Sigmoid colon (tissue), 7 donors: ENCODE measurements around the gene CRYGN. TPM values are rescaled to one million over a fixed set of nuclear protein-coding genes. Genes with fewer than 3 reads are reported as not detected.

Experiments used
- DNase-seq: peaks from one replicate; pipeline ENCODE4 v3.0.0-alpha.2; 2019
- H3K27ac ChIP-seq, 4 donors: fragments of 200-600 bp; sonication (generic); one replicate each; pipeline ENCODE4 v1.5.1; 2016 to 2019; ENCODE audit warnings: mild to moderate bottlenecking in 1 of 4
- H3K27me3 ChIP-seq, 3 donors: fragments of 200-600 bp; sonication (generic); one replicate each; pipeline ENCODE4 v1.5.1; 2019; ENCODE audit warnings: mild to moderate bottlenecking in 1 of 3
- H3K36me3 ChIP-seq, 4 donors: fragments of 200-600 bp; sonication (generic); one replicate each; pipeline ENCODE4 v1.5.1; 2016 to 2019
- H3K4me1 ChIP-seq, 4 donors: fragments of 200-600 bp; sonication (generic); one replicate each; pipeline ENCODE4 v1.5.1; 2017 to 2019
- H3K4me3 ChIP-seq, 4 donors: fragments of 200-600 bp; sonication (generic); one replicate each; pipeline ENCODE4 v1.5.1; 2017 to 2019; ENCODE audit warnings: mild to moderate bottlenecking in 2 of 4, moderate library complexity in 1 of 4
- H3K9me3 ChIP-seq, 4 donors: fragments of 200-600 bp in 3 of 4; sonication (generic) in 3 of 4; one replicate each; pipeline versions ENCODE4 v1.5.1 to v1.6.1; 2013 to 2019
- CTCF ChIP-seq, 4 experiments: fragments of 450-650 bp in 3 of 4; fragments of 200-600 bp in 1 of 4; IDR thresholded peaks; one replicate each; pipeline ENCODE4 v1.5.1; 2016 to 2019; ENCODE audit warnings: antibody characterized with exemption in 4 of 4, mild to moderate bottlenecking in 3 of 4, moderate library complexity in 2 of 4
- EP300 ChIP-seq, 4 donors: sonication (generic); formaldehyde crosslinking; IDR thresholded peaks; one replicate each; pipeline ENCODE4 v1.6.1; 2017; ENCODE audit warnings: antibody characterized with exemption in 4 of 4
- POLR2A ChIP-seq, 2 donors: fragments of 450-650 bp; IDR thresholded peaks; one replicate each; pipeline ENCODE4 v1.6.1; 2016; ENCODE audit warnings: antibody characterized with exemption in 2 of 2, mild to moderate bottlenecking in 2 of 2, moderate library complexity in 2 of 2
- POLR2AphosphoS5 ChIP-seq, 4 donors: sonication (generic); formaldehyde crosslinking; IDR thresholded peaks; one replicate each; pipeline ENCODE4 v1.6.1; 2017; ENCODE audit warnings: antibody characterized with exemption in 4 of 4
- WGBS, 2 donors: extraction: QIAGEN DNeasy Blood & Tissue Kit; methylation state at CpG; one replicate each; pipeline ENCODE4 v1.1.7; 2013; 5-methylcytosine and 5-hydroxymethylcytosine counted together
- intact Hi-C: fragments of 100-400 bp; cut with DNase I; formaldehyde crosslinking; loops from one replicate; pipeline ENCODE4 v1.15.1; 2023
- polyA plus RNA-seq, 3 donors: library from polyadenylated mRNA; stranded (reverse); fragments of 200-250 nt; gene quantifications; one replicate each; pipeline ENCODE4 v1.2.3, GENCODE V29; 2013
- total RNA-seq, 4 donors: library from RNA; depleted of rRNA; stranded (reverse); fragments of >200 nt; gene quantifications; one replicate each; pipeline ENCODE4 v1.1.0, GENCODE V29; 2016
- donor health status: healthy with polysubstance abuse.
- donor health status: Bipolar disorder and iron deficiency.
- donor health status: healthy.

CRYGN gene
- total and polyA plus RNA-seq, 7 donors = 0.17 to 1.8 (median 0.99) TPM; not detected in 3

GRCh38 chr7:151399906-151400305 is 40.0 kb downstream of the CRYGN start:
- no peaks in the 10 kb centered on the region for H3K4me1 ChIP-seq
- no peaks in the 10 kb centered on the region for H3K36me3 ChIP-seq
- 84 to 89% methylated on average over 14 of the region's 14 CpGs for WGBS, 2 donors
- DNase-seq = no peak
- no peaks in the 10 kb centered on the region for H3K9me3 ChIP-seq
- intact Hi-C loops = no loop called here
- no peaks in the 10 kb centered on the region for H3K27me3 ChIP-seq
- no peak overlapping the region for H3K27ac ChIP-seq
- H3K4me3 ChIP-seq = no peak overlapping the region
- TF ChIP-seq POLR2A (IDR thresholded peaks at IDR 0.05) (no peak), EP300 (IDR thresholded peaks at IDR 0.05) (no peak), CTCF (IDR thresholded peaks at IDR 0.05) (no peak), POLR2AphosphoS5 (IDR thresholded peaks at IDR 0.05) (no peak)

- no peak overlapping the region for H3K27ac ChIP-seq
- H3K4me3 ChIP-seq = no peak overlapping the region
- no peaks in the 10 kb centered on the region for H3K9me3 ChIP-seq
- no peaks in the 10 kb centered on the region for H3K36me3 ChIP-seq
- H3K27me3 ChIP-seq = no peaks in the 10 kb centered on the region
- H3K4me1 ChIP-seq = no peaks in the 10 kb centered on the region
- DNase-seq = peak; percentile 56
- intact Hi-C loops = no loop called here
- TF ChIP-seq CTCF (IDR thresholded peaks at IDR 0.05) (no peak), EP300 (IDR thresholded peaks at IDR 0.05) (no peak), POLR2AphosphoS5 (IDR thresholded peaks at IDR 0.05) (no peak), POLR2A (IDR thresholded peaks at IDR 0.05) (no peak)
- WGBS, 2 donors = 89 to 93% methylated on average over 7 of the region's 7 CpGs
Measured at GRCh38 chr7:151399305-151399601, 40.7 kb downstream of the CRYGN start.

GRCh38 chr7:151398446-151399304 is 41.3 kb downstream of the CRYGN start:
- intact Hi-C loops = no loop called here
- DNase-seq = no peak
- no peak overlapping the region for H3K27ac ChIP-seq
- TF ChIP-seq POLR2AphosphoS5 (IDR thresholded peaks at IDR 0.05) = no peak
- no peak for TF ChIP-seq POLR2A (IDR thresholded peaks at IDR 0.05)
- TF ChIP-seq EP300 (IDR thresholded peaks at IDR 0.05) = no peak
- TF ChIP-seq CTCF (IDR thresholded peaks at IDR 0.05) = no peak
- no peaks in the 10 kb centered on the region for H3K4me1 ChIP-seq
- 92 to 93% methylated on average over 19 of the region's 19 CpGs for WGBS, 2 donors
- peaks cover 0 to 2% (median 0%) of the 10 kb centered on the region in 3 donors for H3K27me3 ChIP-seq
- H3K36me3 ChIP-seq = no peaks in the 10 kb centered on the region
- H3K9me3 ChIP-seq = no peaks in the 10 kb centered on the region
- H3K4me3 ChIP-seq = no peak overlapping the region

- H3K4me3 ChIP-seq = no peak overlapping the region
- intact Hi-C loops = no loop called here
- TF ChIP-seq EP300 (IDR thresholded peaks at IDR 0.05) (no peak), POLR2A (IDR thresholded peaks at IDR 0.05) (no peak), CTCF (IDR thresholded peaks at IDR 0.05) (no peak), POLR2AphosphoS5 (IDR thresholded peaks at IDR 0.05) (no peak)
- H3K27ac ChIP-seq = no peak overlapping the region
- 90 to 93% methylated on average over 13 of the region's 13 CpGs for WGBS, 2 donors
- H3K27me3 ChIP-seq = peaks cover 0 to 6% (median 0%) of the 10 kb centered on the region in 3 donors
- H3K4me1 ChIP-seq = no peaks in the 10 kb centered on the region
- no peaks in the 10 kb centered on the region for H3K36me3 ChIP-seq
- H3K9me3 ChIP-seq = no peaks in the 10 kb centered on the region
- peak; percentile 56 for DNase-seq
Measured at GRCh38 chr7:151397026-151397425, 42.9 kb downstream of the CRYGN start.
